Epithelial cell of esophagus (primary cell): ENCODE measurements around the gene CDH13.

ENCODE experiments used
- DNase-seq: peaks from one replicate; pipeline ENCODE4 v3.0.0; 2010; ENCODE audit warnings: low read depth
- H3K4me3 ChIP-seq: 2 replicates; pipeline ENCODE4 v1.5.1; 2011; ENCODE audit warnings: mild to moderate bottlenecking, low read length, control low read depth
- CTCF ChIP-seq: IDR thresholded peaks from 2 replicates; pipeline ENCODE4 v1.5.1; 2011; ENCODE audit warnings: low read depth, mild to moderate bottlenecking, low read length, control low read depth, inconsistent platforms; ENCODE audit not compliant: insufficient read depth; ENCODE audit errors: missing control alignments

The CDH13 gene

GRCh38 chr16:83689385-83689831, 1062.6 kb downstream of the CDH13 start:
- peak; percentile 95 for DNase-seq
- H3K4me3 ChIP-seq, result no peak overlapping the region
- no peak for TF ChIP-seq CTCF

DNA sequence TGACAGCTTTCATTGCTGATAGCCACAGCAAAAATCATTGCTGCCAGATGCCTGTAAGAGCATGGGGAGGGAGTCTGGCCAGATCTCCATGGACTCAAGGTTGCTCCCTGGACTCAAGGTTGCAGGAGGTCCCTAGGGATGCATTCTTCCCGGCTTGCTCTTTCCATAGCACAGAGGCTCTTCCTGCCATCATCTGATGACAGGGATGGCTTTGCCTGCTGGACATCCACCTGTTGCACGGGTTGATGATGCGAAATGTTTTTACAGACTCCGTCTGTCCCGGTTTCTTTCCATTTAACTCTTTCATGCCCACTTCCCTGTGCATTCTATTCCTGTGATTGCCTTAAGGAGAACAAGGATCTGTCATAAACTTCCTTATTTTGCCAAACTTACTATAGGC, 1065.5 kb downstream of the CDH13 start:
- H3K4me3 ChIP-seq, result no peak overlapping the region
- DNase-seq, result no peak
- no peak for TF ChIP-seq CTCF

DNA sequence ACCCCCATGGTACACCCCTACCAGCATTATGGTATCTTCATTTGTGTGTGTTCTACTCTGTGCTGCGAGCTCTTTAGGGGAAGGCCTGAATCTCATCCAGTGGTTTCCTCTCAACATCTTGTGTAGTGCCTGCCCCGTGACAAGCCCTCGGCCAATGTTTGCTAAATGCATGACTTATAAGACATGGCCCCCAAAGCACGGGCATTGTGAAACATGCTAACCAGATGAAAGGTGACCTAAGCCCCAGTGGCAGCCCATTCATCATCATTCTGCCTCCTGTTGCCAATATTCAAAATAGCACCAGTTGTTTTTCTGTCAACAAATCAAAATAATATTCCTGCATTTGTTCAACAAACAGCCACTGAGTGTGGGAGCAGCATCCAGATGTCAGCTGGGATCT, 1072.2 kb downstream of the CDH13 start:
- no peak for TF ChIP-seq CTCF
- no peak for DNase-seq
- H3K4me3 ChIP-seq, result no peak overlapping the region

GRCh38 chr16:83699817-83700216, 1073.0 kb downstream of the CDH13 start:
- DNase-seq, result no peak

DNA sequence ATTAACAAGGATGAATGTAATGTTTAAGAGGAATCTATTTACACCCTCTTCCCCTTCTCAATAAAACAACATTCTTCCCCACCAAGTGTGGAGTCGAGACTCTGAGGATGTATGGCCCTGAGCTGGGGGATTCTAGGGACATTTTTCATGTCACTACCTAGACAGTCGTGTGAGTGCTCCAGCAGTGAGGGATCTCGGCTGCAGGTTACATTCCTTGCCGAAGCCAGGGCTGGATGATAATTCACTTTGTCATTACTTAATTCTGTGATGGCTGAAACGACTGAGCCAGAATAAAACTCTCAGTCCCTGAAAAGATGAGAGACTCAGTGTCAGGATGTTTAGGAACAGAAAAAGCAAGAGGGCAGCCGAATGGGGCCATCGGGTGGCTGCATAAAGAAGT, 1074.1 kb downstream of the CDH13 start:
- TF ChIP-seq CTCF, result no peak
- DNase-seq, result no peak
- H3K4me3 ChIP-seq, result no peak overlapping the region

More at GRCh38 chr16:83699817-83700216, 1073.0 kb downstream of the CDH13 start:
- H3K4me3 ChIP-seq, result no peak overlapping the region
- TF ChIP-seq CTCF, result no peak

DNA sequence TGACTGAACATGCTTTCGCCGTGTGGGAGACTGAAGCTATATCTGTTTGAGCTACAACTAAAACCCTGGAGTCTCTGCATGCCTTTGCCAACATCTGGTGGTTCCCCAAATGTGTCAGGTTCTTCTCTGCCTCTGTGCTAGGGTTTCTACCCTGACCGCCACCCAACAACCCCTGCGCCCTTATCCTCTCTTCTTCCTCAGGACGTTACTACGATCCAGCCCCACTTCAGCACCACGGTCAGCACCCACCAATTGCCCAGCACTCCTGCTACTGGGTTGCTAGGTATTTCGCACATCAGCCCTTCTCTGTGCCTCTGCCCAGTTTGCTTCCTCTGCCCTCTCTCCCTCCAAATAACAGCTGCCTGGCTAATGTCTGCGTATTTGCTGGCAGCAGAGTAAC, 1074.7 kb downstream of the CDH13 start:
- no peak overlapping the region for H3K4me3 ChIP-seq
- DNase-seq, result peak; percentile 65
- no peak for TF ChIP-seq CTCF

DNA sequence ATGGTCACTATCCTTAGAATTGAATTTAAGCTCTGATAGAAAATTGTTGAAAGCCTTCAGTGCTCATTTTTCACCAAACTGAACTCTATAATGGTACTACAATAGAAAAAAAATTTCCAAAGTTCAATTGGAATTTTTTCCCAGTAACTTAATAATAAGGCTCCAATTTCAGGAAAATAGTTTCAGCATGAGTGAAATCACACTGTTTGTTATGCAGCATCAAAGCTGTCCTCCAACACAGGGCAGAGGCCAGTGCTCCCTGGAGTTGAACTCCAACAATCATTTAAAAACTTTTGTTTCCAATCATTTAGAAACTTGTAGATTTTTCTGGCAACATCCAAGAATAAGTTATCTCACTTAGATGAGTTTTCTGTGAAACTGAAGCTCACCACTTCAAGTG, 1077.9 kb downstream of the CDH13 start:
- no peak for TF ChIP-seq CTCF
- no peak overlapping the region for H3K4me3 ChIP-seq
- DNase-seq, result no peak
